CD14-positive monocyte (primary cell): Measurements from ENCODE around the gene MAD1L1. TPM values are rescaled to one million over a fixed set of nuclear protein-coding genes. Genes with fewer than 3 reads are reported as not detected.
A peak's percentile ranks its signal among the peaks of the same experiment; 100 is the strongest.

Experiments
- DNase-seq, 3 donors: peaks; one replicate each; pipeline ENCODE4 v3.0.0-alpha.2; 2011 to 2022
- H2AFZ ChIP-seq: 2 replicates; pipeline ENCODE4 v1.6.0; 2012; ENCODE audit warnings: mild to moderate bottlenecking, low read depth, low read length, inconsistent platforms; ENCODE audit not compliant: insufficient read depth, poor library complexity, severe bottlenecking
- H3K27ac ChIP-seq, 2 donors: 1 replicate in 1 of 2; 2 replicates in 1 of 2; pipeline ENCODE4 v1.5.1; 2012 to 2013; ENCODE audit warnings: low read length in 2 of 2, control low read depth in 1 of 2, inconsistent platforms in 1 of 2, low read depth in 1 of 2, mild to moderate bottlenecking in 1 of 2
- H3K27me3 ChIP-seq, 2 donors: one replicate each; pipeline versions ENCODE4 v1.6.0 to v1.6.1; 2011 to 2013; ENCODE audit warnings: low read length in 2 of 2; ENCODE audit not compliant: control insufficient read depth in 2 of 2, insufficient read depth in 2 of 2
- H3K36me3 ChIP-seq, 2 donors: replicated peaks in 1 of 2; 1 replicate in 1 of 2; 2 replicates in 1 of 2; pipeline versions ENCODE4 v1.5.1 to v1.6.1; 2012 to 2013; ENCODE audit warnings: low read length in 2 of 2, control low read depth in 1 of 2, inconsistent platforms in 1 of 2, mild to moderate bottlenecking in 1 of 2; ENCODE audit not compliant: insufficient read depth in 2 of 2, control insufficient read depth in 1 of 2
- H3K4me1 ChIP-seq, 2 donors: 1 replicate in 1 of 2; 2 replicates in 1 of 2; pipeline versions ENCODE4 v1.5.1 to v1.6.1; 2012 to 2013; ENCODE audit warnings: low read length in 2 of 2, control low read depth in 1 of 2, inconsistent platforms in 1 of 2, mild to moderate bottlenecking in 1 of 2, moderate library complexity in 1 of 2; ENCODE audit not compliant: insufficient read depth in 2 of 2, control insufficient read depth in 1 of 2
- H3K4me2 ChIP-seq: replicated peaks from 2 replicates; pipeline ENCODE3; 2012; ENCODE audit warnings: low read length, moderate library complexity, mild to moderate bottlenecking; ENCODE audit not compliant: poor library complexity, severe bottlenecking; ENCODE audit errors: extremely low read depth
- H3K4me3 ChIP-seq, 3 experiments: fragments of 200-600 bp in 1 of 3; sonication (generic) in 1 of 3; replicated peaks in 1 of 3; 1 replicate in 2 of 3; 2 replicates in 1 of 3; pipeline ENCODE4 v1.5.1; 2011 to 2013; ENCODE audit warnings: low read length in 3 of 3, mild to moderate bottlenecking in 3 of 3, control low read depth in 2 of 3, low read depth in 2 of 3, inconsistent platforms in 1 of 3, moderate library complexity in 1 of 3
- H3K79me2 ChIP-seq: 2 replicates; pipeline ENCODE4 v1.6.0; 2012; ENCODE audit warnings: mild to moderate bottlenecking, control low read depth, inconsistent platforms, low read length, moderate library complexity; ENCODE audit not compliant: insufficient read depth
- H3K9ac ChIP-seq: 2 replicates; pipeline ENCODE4 v1.6.0; 2017; ENCODE audit warnings: low read length, mild to moderate bottlenecking; ENCODE audit not compliant: insufficient read depth, poor library complexity, severe bottlenecking
- H3K9me3 ChIP-seq, 2 donors: replicated peaks in 1 of 2; 1 replicate in 1 of 2; 2 replicates in 1 of 2; pipeline versions ENCODE4 v1.5.1 to v1.6.1; 2012 to 2013; ENCODE audit warnings: low read length in 2 of 2, control low read depth in 1 of 2; ENCODE audit not compliant: control insufficient read depth in 1 of 2, insufficient read depth in 1 of 2
- H4K20me1 ChIP-seq: 2 replicates; pipeline ENCODE4 v1.6.0; 2012; ENCODE audit warnings: mild to moderate bottlenecking, low read length, control low read depth, moderate library complexity; ENCODE audit not compliant: insufficient read depth
- H3K27ac Mint-ChIP-seq, 7 donors: one replicate each; pipeline ENCODE4 v1.8.0; 2020; ENCODE audit warnings: mild to moderate bottlenecking in 7 of 7, mixed read lengths in 7 of 7, moderate library complexity in 6 of 7, inconsistent platforms in 2 of 7
- H3K27me3 Mint-ChIP-seq, 3 donors: one replicate each; pipeline ENCODE4 v1.8.0; 2021 to 2022; ENCODE audit warnings: low read depth in 3 of 3, mild to moderate bottlenecking in 3 of 3, mixed read lengths in 3 of 3, moderate library complexity in 3 of 3, inconsistent platforms in 1 of 3
- H3K36me3 Mint-ChIP-seq, 2 donors: one replicate each; pipeline ENCODE4 v1.8.0; 2020; ENCODE audit warnings: mixed read lengths in 2 of 2, inconsistent platforms in 1 of 2, mild to moderate bottlenecking in 1 of 2
- H3K4me1 Mint-ChIP-seq: one replicate; pipeline ENCODE4 v1.8.0; 2020; ENCODE audit warnings: mild to moderate bottlenecking, mixed read lengths
- H3K4me3 Mint-ChIP-seq, 2 donors: one replicate each; pipeline ENCODE4 v1.8.0; 2020; ENCODE audit warnings: mild to moderate bottlenecking in 2 of 2, mixed read lengths in 2 of 2, moderate library complexity in 1 of 2
- H3K9me3 Mint-ChIP-seq, 7 donors: one replicate each; pipeline ENCODE4 v1.8.0; 2020 to 2022; ENCODE audit warnings: mixed read lengths in 7 of 7, mild to moderate bottlenecking in 6 of 7, moderate library complexity in 6 of 7, inconsistent platforms in 2 of 7
- CTCF ChIP-seq: fragments of 200-600 bp; IDR thresholded peaks from one replicate; pipeline ENCODE4 v1.8.0; 2022; ENCODE audit warnings: antibody characterized with exemption, mild to moderate bottlenecking
- WGBS: methylation state at CpG from one replicate; pipeline ENCODE4 v1.1.5; 2013; ENCODE audit warnings: missing lambda C conversion rate; ENCODE audit not compliant: insufficient coverage; 5-methylcytosine and 5-hydroxymethylcytosine counted together
- intact Hi-C, 2 donors: fragments of 100-400 bp; cut with micrococcal nuclease; formaldehyde crosslinking; loops; one replicate each; pipeline versions ENCODE4 v1.15.0 to v1.15.1; 2023
- polyA plus RNA-seq, 3 donors: library from polyadenylated mRNA; depleted of rRNA in 1 of 3; unstranded in 2 of 3; stranded (reverse) in 1 of 3; fragments of 300-500 nt in 2 of 3; fragments of >200 nt in 1 of 3; fragmentation: Illumina TruSeq in 2 of 3; gene quantifications; 1 replicate in 2 of 3; 2 replicates in 1 of 3; pipeline ENCODE4 v1.2.3, GENCODE V29; 2012 to 2021

MAD1L1 gene
- polyA plus RNA-seq, 3 donors: 22.0 to 39.4 (median 33.2) TPM

DNA sequence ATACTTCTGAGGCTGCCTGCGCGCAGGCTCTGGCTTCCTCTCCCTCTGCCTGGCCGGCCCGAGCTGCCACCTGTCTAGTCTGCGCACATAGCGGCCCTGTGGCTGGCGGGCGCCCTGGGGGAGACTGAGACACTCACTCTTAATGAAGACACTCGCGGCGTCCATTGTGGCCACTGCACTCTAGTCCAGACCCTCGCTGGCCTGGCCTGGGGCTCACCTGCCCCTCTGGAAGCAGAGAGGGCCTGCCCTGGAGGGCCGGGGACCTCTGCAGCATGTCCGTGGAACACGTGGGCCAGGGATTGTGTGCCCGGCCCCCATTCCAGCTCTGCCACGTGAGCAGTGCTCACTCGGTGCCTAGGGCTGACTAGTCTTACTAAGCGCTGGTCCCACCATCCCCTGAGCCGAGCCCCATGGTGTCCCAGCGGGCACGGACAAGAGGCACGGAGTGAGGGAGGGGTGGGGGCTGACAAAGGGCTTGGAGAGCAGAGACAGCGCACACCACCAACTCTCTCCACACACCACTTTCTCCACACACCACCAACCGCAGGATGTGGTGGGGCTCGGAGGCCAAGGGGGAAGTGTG lies 413.4 kb downstream of the MAD1L1 start:
- H3K4me3 ChIP-seq: no peak overlapping the region

GRCh38 chr7:1818575-1819258 lies 414.0 kb downstream of the MAD1L1 start:
- no peak overlapping the region for H3K4me2 ChIP-seq
- 78% methylated on average over 21 of the region's 28 CpGs for WGBS
- H3K9ac ChIP-seq: no peak overlapping the region
- H3K4me3 ChIP-seq: no peak overlapping the region
- H3K36me3 ChIP-seq: peaks cover 5 to 9% of the 10 kb centered on the region in 2 donors
- H4K20me1 ChIP-seq: peaks cover 64% of the 10 kb centered on the region
- no peaks in the 10 kb centered on the region for H3K79me2 ChIP-seq
- peaks cover 9 to 16% of the 10 kb centered on the region in 2 donors for H3K36me3 Mint-ChIP-seq
- peaks cover 3 to 10% of the 10 kb centered on the region in 2 donors for H3K4me1 ChIP-seq
- H3K27ac Mint-ChIP-seq: no peak overlapping the region
- H3K27ac ChIP-seq: no peak overlapping the region
- H3K27me3 ChIP-seq: peaks cover 0 to 3% of the 10 kb centered on the region in 2 donors
- no peak overlapping the region for H2AFZ ChIP-seq
- H3K4me3 Mint-ChIP-seq: peak overlapping the region in 1 of 2 donors; percentile 39
- no peak for TF ChIP-seq CTCF
- peaks cover 6 to 18% (median 11%) of the 10 kb centered on the region in 3 donors for H3K27me3 Mint-ChIP-seq
- peaks cover 0 to 3% (median 0%) of the 10 kb centered on the region in 7 donors for H3K9me3 Mint-ChIP-seq
- DNase-seq: no peak
- no peaks in the 10 kb centered on the region for H3K9me3 ChIP-seq
- peaks cover 19% of the 10 kb centered on the region for H3K4me1 Mint-ChIP-seq
- intact Hi-C loops: no loop called here

More for the DNA sequence above, 413.4 kb downstream of the MAD1L1 start:
- no peak for DNase-seq
- Histone ChIP-seq H3K4me1 (peaks cover 3 to 10% of the 10 kb centered on the region in 2 donors), H3K36me3 (peaks cover 4 to 5% of the 10 kb centered on the region in 2 donors), H4K20me1 (peaks cover 70% of the 10 kb centered on the region), H3K9ac (no peak overlapping the region), H2AFZ (no peak overlapping the region), H3K27me3 (peaks cover 0 to 3% of the 10 kb centered on the region in 2 donors), H3K9me3 (no peaks in the 10 kb centered on the region), H3K79me2 (no peaks in the 10 kb centered on the region), H3K4me2 (no peak overlapping the region), H3K27ac (no peak overlapping the region)
- intact Hi-C loops: no loop called here
- Mint-ChIP-seq H3K27me3 (peaks cover 6 to 18% (median 11%) of the 10 kb centered on the region in 3 donors), H3K9me3 (peaks cover 0 to 3% (median 0%) of the 10 kb centered on the region in 7 donors), H3K27ac (no peak overlapping the region), H3K4me1 (peaks cover 19% of the 10 kb centered on the region), H3K4me3 (peak overlapping the region in 1 of 2 donors; percentile 74), H3K36me3 (peaks cover 7 to 12% of the 10 kb centered on the region in 2 donors)
- WGBS: 5% methylated on average over 12 of the region's 26 CpGs
- no peak for TF ChIP-seq CTCF
